ENCODE data around the gene MT1E.

- TF ChIP-seq CTCF (IDR thresholded peaks at IDR 0.05) (no peak), POLR2A (IDR thresholded peaks at IDR 0.05) (no peak)
Observed at GRCh38 chr16:56593573-56594291, 31.8 kb upstream of the MT1E start.

Measured in Peyer's patch (tissue), 4 donors.